Colonic mucosa (tissue), 4 donors: ENCODE data around the gene KRTAP9-1. TPM values are rescaled to one million over a fixed set of nuclear protein-coding genes. Genes with fewer than 3 reads are reported as not detected.
"Not testable (repeated sequence)": the region's sequence is repeated elsewhere in the genome, so short reads cannot be mapped to it uniquely, and the experiment has no call there.

ENCODE experiments used
- DNase-seq: peaks from one replicate; pipeline ENCODE4 v3.0.0-alpha.2; 2020
- H3K27ac ChIP-seq: fragments of 200-600 bp; one replicate; pipeline ENCODE4 v1.8.0; 2021
- H3K27me3 ChIP-seq: fragments of 200-600 bp; one replicate; pipeline ENCODE4 v1.8.0; 2021
- H3K36me3 ChIP-seq: fragments of 200-600 bp; one replicate; pipeline ENCODE4 v1.8.0; 2021
- H3K4me1 ChIP-seq: fragments of 200-600 bp; one replicate; pipeline ENCODE4 v1.8.0; 2021; ENCODE audit warnings: mild to moderate bottlenecking
- H3K4me3 ChIP-seq: fragments of 200-600 bp; one replicate; pipeline ENCODE4 v1.8.0; 2021
- H3K9ac ChIP-seq, 2 donors: one replicate each; pipeline ENCODE4 v1.7.0; 2013; ENCODE audit warnings: control low read depth in 2 of 2, low read depth in 2 of 2, low read length in 2 of 2
- H3K9me3 ChIP-seq: fragments of 200-600 bp; one replicate; pipeline ENCODE4 v1.8.0; 2021
- CTCF ChIP-seq: fragments of 200-600 bp; IDR thresholded peaks from one replicate; pipeline ENCODE4 v1.8.0; 2022; ENCODE audit warnings: antibody characterized with exemption, mild to moderate bottlenecking
- intact Hi-C: fragments of 100-400 bp; cut with DNase I; formaldehyde crosslinking; loops from one replicate; pipeline ENCODE4 v1.14.1; 2022
- total RNA-seq, 2 donors: library from RNA; stranded (reverse); fragmentation: NEBNext Ultra II Directional in 1 of 2; extraction: Animal tissue kit (Norgen Biotek cat#: 25700) in 1 of 2; gene quantifications; one replicate each; pipeline ENCODE4 v1.2.1, GENCODE V29; 2021
- donor health status: healthy.
- donor health status: DM: no; HTN: no; CAD: no.
- donor health status: DM: no; HTN: no; CAD: no.

The KRTAP9-1 gene
- total RNA-seq, 2 donors from 2014 or later = not detected

GRCh38 chr17:41147531-41148204, 42.0 kb upstream of the KRTAP9-1 start:
- DNase-seq = no peak
- no peak overlapping the region for H3K4me3 ChIP-seq
- no peaks in the 10 kb centered on the region for H3K27me3 ChIP-seq
- no peak overlapping the region for H3K9ac ChIP-seq
- no peaks in the 10 kb centered on the region for H3K9me3 ChIP-seq
- intact Hi-C loops = no loop called here
- no peaks in the 10 kb centered on the region for H3K36me3 ChIP-seq
- no peak for TF ChIP-seq CTCF
- no peaks in the 10 kb centered on the region for H3K4me1 ChIP-seq
- H3K27ac ChIP-seq = no peak overlapping the region

- H3K27me3 ChIP-seq, H3K36me3 ChIP-seq, H3K9ac ChIP-seq, H3K4me3 ChIP-seq, intact Hi-C loops, DNase-seq, H3K4me1 ChIP-seq, H3K9me3 ChIP-seq, H3K27ac ChIP-seq: not testable (repeated sequence)
Observed at GRCh38 chr17:41148971-41149651, 40.6 kb upstream of the KRTAP9-1 start.

- Histone ChIP-seq H3K4me3 (no peak within 1 kb of the TSS), H3K27me3 (no peaks in the 10 kb centered on the region), H3K9me3 (no peaks in the 10 kb centered on the region), H3K9ac (no peak within 1 kb of the TSS), H3K4me1 (no peaks in the 10 kb centered on the region), H3K27ac (no peak within 1 kb of the TSS), H3K36me3 (no peaks in the 10 kb centered on the region)
- DNase-seq = no peak
- intact Hi-C loops = no loop called here
- TF ChIP-seq CTCF = no peak
Observed at GRCh38 chr17:41149652-41149985, 40.1 kb upstream of the KRTAP9-1 start, which contains the start of gene KRTAP4-5. KRTAP4-5 (minus strand) TSS chr17:41149825; CDS start chr17:41149767, 58 bp downstream.

- Histone ChIP-seq H3K27me3 (no peaks in the 10 kb centered on the region), H3K4me3 (no peak overlapping the region), H3K4me1 (no peaks in the 10 kb centered on the region), H3K36me3 (no peaks in the 10 kb centered on the region), H3K9ac (no peak overlapping the region), H3K27ac (no peak overlapping the region), H3K9me3 (no peaks in the 10 kb centered on the region)
- intact Hi-C loops = no loop called here
- no peak for DNase-seq
- TF ChIP-seq CTCF = no peak
Observed at GRCh38 chr17:41150026-41150425, 39.7 kb upstream of the KRTAP9-1 start.

GRCh38 chr17:41151525-41151924, 38.2 kb upstream of the KRTAP9-1 start:
- Histone ChIP-seq H3K9ac (no peak overlapping the region), H3K27ac (no peak overlapping the region), H3K4me1 (no peaks in the 10 kb centered on the region), H3K4me3 (no peak overlapping the region), H3K9me3 (no peaks in the 10 kb centered on the region), H3K36me3 (no peaks in the 10 kb centered on the region), H3K27me3 (no peaks in the 10 kb centered on the region)
- no peak for DNase-seq
- TF ChIP-seq CTCF = no peak
- intact Hi-C loops = no loop called here

- intact Hi-C loops = no loop called here
- no peaks in the 10 kb centered on the region for H3K9me3 ChIP-seq
- no peak for TF ChIP-seq CTCF
- H3K4me3 ChIP-seq = no peak overlapping the region
- no peaks in the 10 kb centered on the region for H3K4me1 ChIP-seq
- H3K36me3 ChIP-seq = no peaks in the 10 kb centered on the region
- no peak for DNase-seq
- H3K9ac ChIP-seq = no peak overlapping the region
- no peaks in the 10 kb centered on the region for H3K27me3 ChIP-seq
- H3K27ac ChIP-seq = no peak overlapping the region
Observed at GRCh38 chr17:41153856-41154255, 35.8 kb upstream of the KRTAP9-1 start.

GRCh38 chr17:41160190-41160589, 29.5 kb upstream of the KRTAP9-1 start:
- H3K27ac ChIP-seq, H3K4me1 ChIP-seq, H3K36me3 ChIP-seq, H3K9ac ChIP-seq, intact Hi-C loops, H3K4me3 ChIP-seq, H3K27me3 ChIP-seq, DNase-seq, H3K9me3 ChIP-seq: not testable (repeated sequence)
